HG03571 (cell line): ENCODE results near the gene PLPP2.

ENCODE experiments used
- ATAC-seq: cut with Tn5 transposase; IDR thresholded peaks from one replicate; pipeline ENCODE4 v1.9.1; 2021; ENCODE audit not compliant: unreplicated experiment

PLPP2 gene

GRCh38 chr19:317710-318508 lies 26.7 kb upstream of the PLPP2 start:
- ATAC-seq: no peak

DNA sequence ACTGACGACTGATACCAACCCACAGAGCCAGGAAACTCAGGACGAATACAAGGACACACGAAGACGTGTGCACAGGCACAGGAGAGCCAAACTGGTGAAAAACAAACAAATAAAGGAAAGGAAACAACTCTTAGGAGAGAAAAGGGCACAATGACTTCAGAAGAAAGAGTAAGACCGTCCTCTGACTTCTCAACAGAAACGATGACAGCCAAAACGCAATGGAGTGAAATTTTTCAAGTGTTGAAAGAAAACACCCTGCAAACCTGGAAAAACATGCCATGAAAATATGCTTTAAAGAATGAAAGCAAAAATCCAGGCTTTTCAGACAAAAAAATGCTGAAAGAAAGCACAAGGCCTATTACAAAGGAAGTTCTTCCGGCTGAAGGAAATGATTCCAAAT lies 24.6 kb upstream of the PLPP2 start:
- no peak for ATAC-seq

GRCh38 chr19:313988-314815 lies 23.0 kb upstream of the PLPP2 start:
- ATAC-seq: no peak

DNA sequence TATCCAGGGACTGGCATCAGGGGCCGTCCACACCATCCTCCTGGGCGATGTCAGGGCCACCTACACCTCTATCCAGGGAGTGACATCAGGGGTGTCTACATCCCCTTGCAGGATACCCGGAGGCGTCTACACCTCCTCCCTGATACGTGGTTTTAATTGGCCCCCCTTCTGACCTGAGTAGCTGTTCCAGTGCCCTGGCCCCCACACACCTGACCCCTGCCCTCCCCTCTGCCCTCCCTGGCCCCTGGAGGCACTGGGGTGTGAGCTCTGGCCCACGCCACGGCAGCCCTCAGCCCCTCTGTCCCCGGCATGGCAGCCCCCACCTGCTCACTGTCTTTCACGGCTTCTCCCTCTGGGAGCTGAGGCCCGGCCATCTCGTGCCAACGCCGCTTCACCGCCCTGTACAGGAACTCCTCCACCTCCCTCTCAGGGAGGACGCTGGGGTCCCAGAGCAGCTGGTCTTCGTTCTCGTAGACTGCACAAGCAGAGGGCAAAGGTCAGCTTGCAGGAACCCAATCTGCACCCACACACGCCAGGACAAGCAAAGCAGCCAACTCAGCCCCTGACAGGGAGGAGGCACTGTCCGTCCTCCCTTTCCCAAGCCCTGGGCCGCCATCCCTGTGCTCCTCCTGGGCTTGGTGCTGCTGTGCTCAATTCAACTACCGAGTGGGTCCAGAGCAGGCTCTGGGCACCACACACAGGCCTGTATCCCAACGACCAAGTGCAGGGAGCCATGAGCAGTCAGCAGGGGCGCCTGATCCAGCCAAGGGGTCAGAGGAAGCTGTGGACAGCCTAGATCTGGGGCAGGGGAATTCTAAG lies 22.2 kb upstream of the PLPP2 start:
- no peak for ATAC-seq

DNA sequence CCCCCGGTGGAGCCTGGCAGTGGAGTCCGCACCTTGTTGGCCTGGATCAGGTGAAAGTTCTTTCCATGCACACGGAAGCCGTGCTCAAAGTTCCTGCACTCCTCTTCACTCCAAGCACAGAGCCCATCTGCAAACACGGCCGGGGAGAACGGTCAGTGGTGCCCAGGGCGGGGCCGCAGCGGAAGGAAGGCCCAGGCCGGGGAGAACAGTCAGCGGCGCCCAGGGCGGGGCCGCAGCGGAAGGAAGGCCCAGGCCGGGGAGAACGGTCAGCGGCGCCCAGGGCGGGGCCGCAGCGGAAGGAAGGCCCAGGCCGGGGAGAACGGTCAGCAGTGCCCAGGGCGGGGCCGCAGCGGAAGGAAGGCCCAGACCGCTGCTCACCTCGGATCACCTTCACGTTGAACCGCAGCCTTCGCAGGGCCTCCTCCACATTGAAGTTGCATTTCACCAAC lies 20.6 kb upstream of the PLPP2 start:
- no peak for ATAC-seq

DNA sequence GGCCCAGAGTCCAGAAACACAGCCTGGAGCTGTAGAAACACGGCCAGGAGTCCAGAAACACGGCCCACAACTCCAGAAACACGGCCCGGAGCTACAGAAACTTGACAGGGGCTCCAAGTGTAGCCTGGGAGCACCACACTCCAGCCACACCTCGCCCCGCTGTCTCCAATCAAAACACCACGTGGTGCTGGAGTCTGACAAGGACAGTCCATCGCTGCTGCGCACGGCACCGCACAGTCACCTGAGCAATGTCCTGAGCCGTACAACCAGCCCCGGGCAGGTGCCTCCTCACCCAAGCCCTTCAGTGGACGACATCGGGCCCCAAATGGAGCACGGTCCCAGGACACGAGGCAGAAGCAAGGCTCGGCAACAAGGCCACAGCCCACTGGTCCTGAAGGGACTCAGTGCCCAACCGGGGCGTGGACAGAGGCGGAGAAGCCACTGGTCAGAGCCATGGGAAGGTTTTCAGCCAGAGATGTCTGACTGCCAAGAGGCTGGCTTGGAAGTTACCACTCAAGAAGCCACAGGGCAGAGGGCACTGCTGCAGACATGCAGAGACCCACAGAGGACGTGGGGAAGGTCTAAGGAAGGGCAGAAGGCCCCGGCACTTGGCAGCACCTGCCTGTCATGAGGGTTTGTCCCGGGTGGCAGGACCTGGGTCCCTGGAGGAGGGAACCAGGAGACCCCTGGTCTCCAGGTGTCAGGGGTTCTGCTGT lies 19.7 kb upstream of the PLPP2 start:
- ATAC-seq: no peak

DNA sequence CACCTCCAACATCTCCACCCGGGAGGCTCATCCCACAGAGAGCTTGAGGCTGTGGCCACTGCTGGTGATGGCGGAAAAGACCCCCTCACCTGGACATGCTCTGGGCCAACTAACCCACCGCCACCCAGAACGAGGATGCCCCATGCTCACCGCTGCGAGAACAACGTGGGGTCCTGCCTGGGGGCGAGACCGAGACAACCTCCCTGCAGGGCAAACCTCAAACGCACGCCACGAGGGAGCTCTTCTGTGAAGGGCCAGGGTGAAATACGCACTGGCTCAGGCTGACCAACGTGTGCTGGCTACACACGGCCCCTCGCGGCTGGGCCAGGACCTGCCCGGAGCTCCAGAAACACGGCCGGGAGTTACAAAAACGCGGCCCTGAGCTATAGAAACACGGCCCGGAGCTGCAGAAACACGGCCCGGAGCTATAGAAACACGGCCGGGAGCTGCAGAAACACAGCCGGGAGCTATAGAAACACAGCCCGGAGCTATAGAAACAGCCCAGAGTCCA lies 19.0 kb upstream of the PLPP2 start:
- ATAC-seq: no peak

GRCh38 chr19:309206-309565 lies 18.0 kb upstream of the PLPP2 start:
- no peak for ATAC-seq

GRCh38 chr19:308471-309205 lies 17.4 kb upstream of the PLPP2 start:
- no peak for ATAC-seq

DNA sequence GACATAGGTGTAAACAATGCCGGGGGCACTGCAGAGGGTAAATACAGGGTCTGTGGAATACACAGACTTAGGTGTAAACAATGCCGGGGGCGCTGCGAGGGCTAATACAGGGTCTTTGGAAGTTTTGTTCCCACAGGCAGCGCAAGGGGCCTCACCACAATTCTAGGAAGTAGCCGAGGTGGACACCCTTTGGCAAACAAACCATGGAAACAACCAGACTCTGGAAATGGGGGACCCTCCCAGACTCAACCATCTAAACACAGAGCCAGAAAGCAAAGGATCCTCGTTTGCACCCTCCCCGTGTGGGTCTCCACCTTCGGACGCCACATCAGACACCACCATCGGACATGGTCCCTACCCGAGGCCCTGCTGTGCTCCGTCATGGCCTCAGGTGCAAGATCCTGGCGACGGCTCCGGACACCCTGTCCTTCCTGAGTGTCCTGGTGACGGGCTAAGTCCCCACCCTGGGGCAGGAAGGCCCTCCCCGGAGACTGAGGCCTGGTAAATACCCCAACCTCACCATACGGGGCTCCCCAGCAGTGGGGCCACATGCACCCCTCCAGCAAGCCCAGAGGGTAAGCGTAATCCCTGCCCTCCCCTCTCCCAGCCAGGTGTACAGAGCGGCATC lies 16.7 kb upstream of the PLPP2 start:
- ATAC-seq: no peak

DNA sequence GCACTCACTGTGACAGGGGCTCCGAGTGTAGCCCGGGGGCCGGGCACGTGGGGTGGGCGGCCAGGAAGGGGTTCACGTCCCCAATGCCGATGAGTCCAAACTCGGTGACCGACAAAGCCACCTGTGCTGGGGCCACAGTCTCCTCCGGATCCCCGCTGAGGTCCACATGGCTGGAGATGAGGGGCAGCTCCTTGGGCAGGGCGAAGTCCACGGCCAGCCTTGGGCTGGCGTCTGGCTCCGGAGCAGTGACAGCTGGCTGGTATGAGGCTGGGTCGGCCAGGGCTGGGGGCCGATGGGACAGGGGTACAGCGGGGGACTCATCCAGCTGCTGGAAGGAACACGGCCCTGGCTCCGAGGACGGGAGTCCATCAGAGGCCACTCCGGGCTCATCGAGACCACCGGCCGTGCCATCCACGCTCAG lies 15.9 kb upstream of the PLPP2 start:
- no peak for ATAC-seq

DNA sequence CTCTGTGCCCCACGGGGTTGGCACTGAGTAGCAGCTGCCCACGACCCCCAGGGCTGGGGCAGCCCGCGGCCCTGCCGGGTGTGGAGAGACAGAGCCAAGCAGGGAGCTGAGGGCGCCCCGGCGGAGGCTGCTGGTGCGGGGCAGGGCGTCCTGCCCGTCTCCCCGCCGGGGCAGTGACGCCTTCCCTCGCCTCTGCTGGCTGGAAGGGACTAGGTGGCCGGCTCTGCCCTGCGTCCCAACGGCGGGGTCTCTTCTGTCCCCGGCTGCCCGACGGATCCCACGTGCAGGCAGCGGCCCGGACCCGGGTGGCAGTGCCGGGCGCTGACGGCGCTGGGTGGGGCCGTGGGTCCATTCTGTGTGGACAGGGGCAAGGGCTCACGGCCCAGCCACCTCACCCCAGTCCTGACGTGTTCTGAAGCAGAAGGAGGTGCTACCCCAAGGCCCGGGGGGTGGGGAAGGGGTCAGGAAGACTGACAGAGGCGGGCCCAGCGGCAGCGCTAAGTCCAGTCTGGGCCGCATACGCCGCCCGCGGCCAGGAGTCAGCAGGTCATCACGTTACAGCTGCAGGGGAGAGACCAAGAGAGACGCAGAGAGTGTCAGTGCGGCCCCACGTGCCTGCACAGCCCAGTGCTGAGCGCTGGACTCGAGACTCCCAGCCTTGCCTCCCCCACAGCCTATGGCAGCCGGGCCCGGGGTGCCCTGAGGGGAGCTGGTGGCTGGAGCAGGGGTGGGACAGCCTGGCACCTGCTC lies 15.1 kb upstream of the PLPP2 start:
- no peak for ATAC-seq

DNA sequence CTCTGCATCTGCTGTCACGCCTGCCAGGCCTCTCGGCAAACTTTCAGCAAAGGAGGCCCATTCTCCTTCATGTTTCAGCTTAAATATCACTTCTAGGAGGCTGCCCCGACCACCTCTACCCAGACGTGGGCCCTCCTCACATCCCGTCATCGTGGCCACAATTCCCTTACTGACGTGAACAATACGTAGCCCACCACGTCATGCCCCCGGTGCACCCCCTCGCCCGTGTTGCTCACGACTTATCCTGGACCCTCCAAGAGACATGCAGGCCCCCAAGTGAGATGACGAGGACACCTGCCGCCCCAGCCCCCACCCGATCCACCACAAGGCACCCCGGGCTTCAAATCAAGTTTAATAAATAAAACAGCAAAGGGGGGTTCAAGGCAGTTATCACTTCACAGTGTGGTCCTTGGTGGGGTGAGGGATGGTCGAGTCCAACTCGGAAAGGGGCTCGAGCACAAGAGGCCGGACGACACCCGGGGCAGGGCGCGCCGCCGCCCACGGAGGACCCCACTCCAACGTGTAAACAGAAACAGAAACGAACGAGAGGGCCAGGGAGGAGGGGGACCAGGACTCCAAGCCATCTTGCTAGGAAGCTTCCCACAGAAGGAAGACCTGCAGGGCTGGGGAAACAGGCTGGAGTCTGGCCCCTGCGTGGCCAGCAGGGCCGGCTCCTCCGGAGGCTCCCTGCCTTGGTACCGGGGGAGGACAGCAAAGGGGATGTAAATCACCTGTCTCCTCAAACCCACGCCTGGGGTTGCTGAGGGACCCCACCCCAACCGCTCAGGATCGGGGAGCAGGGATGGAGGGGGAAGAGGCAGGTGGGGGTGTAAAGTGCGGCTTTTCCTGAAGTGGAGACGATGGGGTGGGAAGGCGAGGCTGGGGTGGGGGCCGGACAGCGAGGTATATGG lies 14.3 kb upstream of the PLPP2 start:
- no peak for ATAC-seq

DNA sequence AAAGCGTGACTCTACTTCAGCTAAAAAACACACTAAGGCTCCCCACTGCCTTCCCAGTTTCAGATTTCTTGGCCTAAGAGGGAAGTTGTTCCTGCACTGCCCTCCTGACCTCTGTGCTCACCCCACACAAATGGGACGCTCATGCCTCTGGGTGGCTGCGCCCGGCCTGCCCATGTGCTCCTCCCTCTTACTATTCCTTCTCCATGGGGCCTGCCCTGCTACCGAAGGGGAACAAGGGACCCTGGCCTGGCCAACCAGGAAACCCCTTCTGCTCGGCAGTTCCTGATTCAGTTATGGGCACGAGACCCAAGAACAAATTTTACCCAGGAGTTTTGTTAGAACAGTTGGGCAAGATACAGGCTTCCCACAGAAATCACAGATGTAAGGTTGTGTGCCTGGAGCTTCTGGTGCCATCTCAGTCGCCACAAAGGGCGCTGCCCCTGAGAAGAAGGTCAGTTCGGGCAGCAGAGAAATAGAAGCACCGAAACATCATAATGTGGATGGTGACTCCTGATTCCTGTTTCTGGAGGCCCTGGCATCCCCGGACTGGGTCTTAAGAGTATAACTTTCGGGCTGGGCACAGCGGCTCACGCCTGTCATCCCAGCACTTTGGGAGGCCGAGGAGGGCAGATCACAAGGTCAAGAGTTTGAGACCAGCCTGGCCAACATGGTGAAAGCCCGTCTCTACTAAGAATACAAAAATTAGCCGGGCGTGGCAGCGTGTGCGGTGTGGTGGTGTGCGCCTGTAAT lies 5.4 kb upstream of the PLPP2 start:
- ATAC-seq: no peak

- ATAC-seq: no peak
Measured at GRCh38 chr19:295687-296370, 4.6 kb upstream of the PLPP2 start.

GRCh38 chr19:294946-295686 lies 3.9 kb upstream of the PLPP2 start:
- no peak for ATAC-seq
